GM12891 (cell line): Measurements from ENCODE around the gene WIZ.

Experiments used
- DNase-seq: peaks from one replicate; pipeline ENCODE4 v3.0.0; 2011; ENCODE audit warnings: low spot score; ENCODE audit not compliant: insufficient read length
- FAIRE-seq: peaks from 2 replicates; lab custom pipeline; 2011; peaks lifted over from hg19 to GRCh38; lab: Jason Lieb, UNC
- PAX5 ChIP-seq: IDR thresholded peaks from 2 replicates; pipeline ENCODE4 v1.6.1; 2011; ENCODE audit warnings: low read length, moderate library complexity, mild to moderate bottlenecking; ENCODE audit not compliant: insufficient read depth, severe bottlenecking
- POLR2A ChIP-seq: IDR thresholded peaks from 2 replicates; pipeline ENCODE4 v1.6.1; 2011; ENCODE audit warnings: low read depth, low read length, control low read depth
- POLR2AphosphoS5 ChIP-seq: IDR thresholded peaks from 2 replicates; pipeline ENCODE4 v1.6.1; 2011; ENCODE audit warnings: low read depth, low read length, control low read depth
- POU2F2 ChIP-seq: IDR thresholded peaks from 2 replicates; pipeline ENCODE4 v1.6.1; 2011; ENCODE audit warnings: low read depth, mild to moderate bottlenecking, control low read depth, low read length, moderate library complexity
- SPI1 ChIP-seq: IDR thresholded peaks from 2 replicates; pipeline ENCODE4 v1.6.1; 2011; ENCODE audit warnings: low read depth, low read length, control low read depth
- TAF1 ChIP-seq: IDR thresholded peaks from 2 replicates; pipeline ENCODE4 v1.6.1; 2011; ENCODE audit warnings: low read depth, low read length, control low read depth

Gene WIZ

DNA sequence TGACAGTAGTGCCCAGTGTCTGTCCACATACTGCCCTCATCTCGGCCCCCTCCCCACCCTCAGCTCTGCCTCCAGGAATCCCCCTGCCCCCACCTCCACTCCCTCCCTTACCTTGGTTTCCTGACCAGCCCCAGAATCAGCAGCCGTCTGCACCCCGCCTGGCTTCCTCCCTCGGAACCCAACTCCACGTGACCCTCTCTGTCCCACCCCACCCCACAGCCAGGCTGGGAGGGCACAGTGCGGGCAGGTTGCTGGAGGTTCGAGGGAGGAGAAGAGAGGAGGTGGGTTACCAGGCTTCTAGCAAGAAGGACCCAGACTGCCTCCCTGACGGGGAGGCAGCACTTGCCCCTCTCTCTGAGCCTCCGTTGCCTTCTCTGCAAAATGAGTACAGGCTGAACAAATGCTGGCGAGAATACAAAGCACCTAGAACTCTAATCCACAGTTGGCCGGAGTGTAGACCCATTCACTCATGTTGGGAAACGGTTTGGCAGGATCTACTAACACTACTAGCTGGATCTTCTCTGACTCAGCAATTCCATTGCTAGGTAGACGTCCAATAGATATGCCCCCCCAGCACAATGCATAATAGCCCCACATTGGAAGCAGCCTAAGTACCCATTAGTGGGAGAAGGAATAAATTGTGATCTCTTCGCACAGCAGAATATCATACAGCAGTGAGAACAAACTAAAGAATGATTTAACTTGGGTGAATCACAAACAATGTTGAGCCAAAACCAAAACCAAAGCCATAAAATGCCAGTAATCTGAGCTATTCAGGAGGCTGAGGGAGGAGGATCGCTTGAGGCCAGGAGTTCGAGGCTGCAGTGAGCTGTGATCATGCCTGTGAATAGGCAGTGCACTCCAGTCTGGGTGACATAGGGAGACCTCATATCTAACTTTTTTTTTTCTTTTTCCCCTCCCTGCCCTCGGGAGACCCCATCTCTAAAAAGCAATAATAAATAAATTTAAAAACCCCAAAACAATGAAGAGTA lies 14.9 kb upstream of the WIZ start, which contains the start of gene RASAL3:
Gene RASAL3, minus strand, starts transcription at position 151 of the 992 bp plus-strand sequence. CDS start 186 bp downstream, outside the sequence.
- DNase-seq = no peak
- FAIRE-seq = peak; percentile 98
- TF ChIP-seq POU2F2 (no peak), TAF1 (peak; percentile 33; the same call in 1 of the 2 replicates), SPI1 (peak; percentile 47), PAX5 (no peak), POLR2AphosphoS5 (no peak), POLR2A (no peak)

DNA sequence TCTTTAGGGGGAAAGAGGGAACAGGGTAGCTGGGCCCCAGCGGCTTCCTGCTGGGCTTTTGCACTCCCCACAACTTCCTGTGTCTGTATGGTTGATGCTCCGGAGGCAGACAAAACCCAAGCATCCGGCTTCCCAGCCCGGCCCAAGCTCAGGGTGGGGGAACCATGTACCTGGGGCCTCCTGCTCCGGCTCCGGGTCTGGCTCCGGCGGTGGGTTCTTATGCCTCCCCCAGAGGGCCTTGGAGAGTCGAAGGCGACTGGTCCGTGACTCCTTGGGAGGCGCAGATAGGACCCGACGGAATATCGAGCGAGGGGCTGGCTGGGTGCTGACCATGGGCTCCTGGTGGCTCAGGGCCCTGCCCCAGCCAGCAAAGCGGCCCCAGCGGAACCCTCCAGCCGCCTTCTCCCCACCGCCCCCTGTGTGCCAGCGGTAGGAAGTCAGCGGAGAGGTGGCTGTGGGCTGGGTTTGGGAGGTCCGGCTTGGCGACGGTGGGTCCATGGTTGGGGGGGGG lies 14.2 kb upstream of the WIZ start:
- FAIRE-seq (no peak), DNase-seq (peak; percentile 73)
- TF ChIP-seq POLR2AphosphoS5 = peak; percentile 61
- peak; percentile 84 for TF ChIP-seq POLR2A
- 0 out of 2 replicates have a peak, but pooled peaks have one; percentile 55 for TF ChIP-seq POU2F2
- peak; percentile 67 for TF ChIP-seq TAF1
- TF ChIP-seq PAX5 = no peak
- peak; percentile 49; the same call in 1 of the 2 replicates for TF ChIP-seq SPI1

DNA sequence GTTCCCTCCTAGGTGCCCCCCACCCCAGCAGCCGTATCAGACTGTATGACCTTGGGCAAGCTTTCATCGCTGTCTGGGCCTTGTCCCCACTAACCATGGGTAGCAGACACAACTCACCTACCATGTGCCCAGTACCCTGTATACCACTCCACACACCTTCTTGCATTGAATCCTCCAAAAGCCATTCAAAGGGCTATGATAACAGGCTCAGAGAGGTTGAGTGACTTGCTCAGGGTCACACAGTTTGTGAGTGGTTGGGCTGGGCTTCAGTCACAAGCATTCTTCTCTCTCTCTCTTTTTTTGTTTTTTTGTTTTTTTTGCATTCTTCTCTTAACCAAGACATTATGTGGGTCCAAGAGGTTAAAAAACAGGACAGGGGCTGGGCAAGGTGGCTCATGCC lies 11.9 kb upstream of the WIZ start:
- FAIRE-seq (no peak), DNase-seq (no peak)
- TF ChIP-seq POU2F2 (no peak), PAX5 (no peak), POLR2A (no peak), TAF1 (no peak), SPI1 (no peak), POLR2AphosphoS5 (no peak)

DNA sequence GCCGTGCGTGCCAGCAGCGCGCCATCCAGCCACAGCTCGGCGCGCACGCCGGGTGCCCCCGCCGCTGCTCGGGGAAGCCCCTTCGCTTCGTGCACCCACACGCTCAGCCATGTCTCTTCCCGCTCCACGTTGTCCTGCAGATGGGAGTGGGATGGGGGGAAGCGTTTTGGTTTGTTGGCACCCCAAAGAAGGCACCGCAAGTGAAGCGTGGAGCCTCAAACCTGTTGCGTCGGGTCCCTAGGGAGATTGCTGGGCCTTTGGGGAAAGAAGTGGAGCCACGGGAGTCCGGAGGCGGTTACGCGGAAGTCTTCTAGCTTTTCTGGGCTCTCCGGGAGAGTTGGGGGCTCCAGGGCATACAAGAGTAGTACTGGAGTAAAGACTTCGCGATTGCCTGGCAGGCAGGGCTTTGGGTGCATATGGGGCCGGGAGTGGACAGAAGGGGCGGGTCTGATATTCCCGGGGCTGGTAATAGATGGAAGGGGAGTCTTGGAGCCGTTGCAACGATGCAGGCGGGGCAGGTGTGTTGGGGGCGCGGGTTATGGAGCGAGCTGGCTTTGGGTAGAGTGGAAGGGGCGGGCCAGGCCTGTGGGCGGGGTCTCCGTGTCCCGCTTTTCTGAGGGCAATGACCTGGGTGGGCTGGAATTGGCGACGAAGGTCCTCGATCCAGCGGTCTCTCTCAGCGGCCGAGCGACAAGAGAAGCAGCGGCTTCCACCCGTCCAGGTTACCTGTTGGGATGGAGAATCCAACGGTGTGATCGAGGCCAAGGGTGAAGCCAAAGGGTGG lies 8.1 kb upstream of the WIZ start:
- DNase-seq (no peak), FAIRE-seq (no peak)
- TF ChIP-seq POLR2A (no peak), POU2F2 (no peak)

DNA sequence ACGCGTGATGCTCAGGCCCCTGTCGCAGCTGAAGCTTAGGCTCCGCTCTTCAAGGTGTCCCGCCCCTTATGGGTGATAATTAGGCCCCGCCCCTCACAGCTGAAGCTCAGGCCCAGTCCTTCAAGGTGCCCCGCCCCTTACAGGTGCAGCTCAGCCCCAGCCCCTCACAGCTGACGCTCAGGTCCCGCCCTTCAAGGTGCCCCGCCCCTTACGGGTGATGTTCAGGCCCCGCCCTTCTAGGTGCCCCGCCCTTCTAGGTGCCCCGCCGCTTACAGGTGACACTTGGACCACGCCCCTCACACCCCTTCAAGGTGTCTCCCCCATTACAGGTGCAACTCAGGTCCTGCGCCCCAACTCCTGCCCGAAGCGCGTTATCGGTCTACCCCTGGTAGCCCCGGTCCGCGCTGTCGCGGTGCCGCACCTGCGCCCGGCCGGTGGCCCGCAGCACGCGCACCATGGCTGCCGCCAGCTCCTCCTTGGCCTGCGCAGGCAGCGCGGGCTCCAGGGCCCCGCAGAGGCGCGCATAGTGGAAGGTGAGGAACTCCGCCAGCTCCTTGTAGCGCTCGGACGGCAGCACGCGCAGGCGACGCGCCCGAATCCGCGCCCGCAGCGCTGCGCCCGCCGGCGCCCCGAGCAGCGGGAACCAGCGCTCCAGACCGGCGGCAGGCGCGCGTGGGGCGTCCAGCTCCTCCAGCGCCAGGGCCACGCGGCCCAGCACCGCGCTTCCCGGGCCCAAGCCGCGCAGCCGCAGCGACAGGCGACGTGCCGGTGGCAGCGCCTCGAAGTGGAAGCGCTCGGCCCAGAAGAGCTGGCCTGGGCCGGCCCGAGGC lies 7.3 kb upstream of the WIZ start:
- DNase-seq (no peak), FAIRE-seq (no peak)
- TF ChIP-seq TAF1 = no peak
- no peak for TF ChIP-seq SPI1
- TF ChIP-seq PAX5 = no peak
- no peak for TF ChIP-seq POLR2AphosphoS5
- no peak for TF ChIP-seq POU2F2
- TF ChIP-seq POLR2A = no peak

DNA sequence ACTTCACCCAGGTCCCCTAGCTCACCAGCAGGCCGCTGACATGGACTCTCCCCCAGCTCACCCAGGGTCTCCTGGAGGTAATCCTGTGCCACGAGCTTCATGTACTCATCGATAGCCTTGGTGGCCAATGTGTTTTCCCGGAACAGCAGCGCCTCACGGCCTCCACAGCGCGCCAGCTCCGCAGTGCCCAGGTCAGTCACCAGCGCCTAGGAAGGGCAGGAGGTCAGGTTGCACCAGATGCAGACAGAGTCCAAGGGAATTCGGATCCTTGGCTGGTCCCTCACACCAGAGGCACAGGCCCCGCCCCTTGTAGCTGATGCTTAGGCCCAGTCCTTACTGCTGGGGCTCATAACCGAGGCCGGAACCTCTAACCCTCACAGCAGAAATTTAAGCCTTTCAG lies 6.7 kb upstream of the WIZ start:
- DNase-seq = no peak
- no peak for TF ChIP-seq POLR2A
- no peak for TF ChIP-seq PAX5
- no peak for TF ChIP-seq SPI1
- no peak for TF ChIP-seq POU2F2
- TF ChIP-seq POLR2AphosphoS5 = no peak
- TF ChIP-seq TAF1 = no peak
- no peak for FAIRE-seq

DNA sequence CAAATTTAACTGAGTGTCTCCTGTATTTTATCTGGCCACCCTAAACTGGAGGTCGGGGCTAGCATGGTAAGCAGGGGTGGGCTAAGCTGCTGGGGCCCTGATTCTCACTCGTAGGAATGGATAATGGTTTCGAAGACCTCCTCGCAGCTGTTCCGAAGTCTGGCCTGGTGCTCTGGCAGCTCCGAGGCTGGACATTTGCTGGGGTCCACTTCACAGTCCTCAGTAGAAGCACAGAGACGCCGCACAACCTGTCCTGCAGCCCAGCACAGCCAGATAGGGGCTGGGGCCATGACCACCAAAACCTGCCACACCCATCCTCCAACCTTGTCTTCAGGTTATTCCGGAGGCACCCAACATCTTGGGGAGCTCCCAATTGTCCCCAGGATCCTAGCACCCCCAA lies 6.2 kb upstream of the WIZ start:
- FAIRE-seq (no peak), DNase-seq (no peak)
- no peak for TF ChIP-seq POLR2A
- TF ChIP-seq TAF1 = no peak
- TF ChIP-seq POLR2AphosphoS5 = no peak

DNA sequence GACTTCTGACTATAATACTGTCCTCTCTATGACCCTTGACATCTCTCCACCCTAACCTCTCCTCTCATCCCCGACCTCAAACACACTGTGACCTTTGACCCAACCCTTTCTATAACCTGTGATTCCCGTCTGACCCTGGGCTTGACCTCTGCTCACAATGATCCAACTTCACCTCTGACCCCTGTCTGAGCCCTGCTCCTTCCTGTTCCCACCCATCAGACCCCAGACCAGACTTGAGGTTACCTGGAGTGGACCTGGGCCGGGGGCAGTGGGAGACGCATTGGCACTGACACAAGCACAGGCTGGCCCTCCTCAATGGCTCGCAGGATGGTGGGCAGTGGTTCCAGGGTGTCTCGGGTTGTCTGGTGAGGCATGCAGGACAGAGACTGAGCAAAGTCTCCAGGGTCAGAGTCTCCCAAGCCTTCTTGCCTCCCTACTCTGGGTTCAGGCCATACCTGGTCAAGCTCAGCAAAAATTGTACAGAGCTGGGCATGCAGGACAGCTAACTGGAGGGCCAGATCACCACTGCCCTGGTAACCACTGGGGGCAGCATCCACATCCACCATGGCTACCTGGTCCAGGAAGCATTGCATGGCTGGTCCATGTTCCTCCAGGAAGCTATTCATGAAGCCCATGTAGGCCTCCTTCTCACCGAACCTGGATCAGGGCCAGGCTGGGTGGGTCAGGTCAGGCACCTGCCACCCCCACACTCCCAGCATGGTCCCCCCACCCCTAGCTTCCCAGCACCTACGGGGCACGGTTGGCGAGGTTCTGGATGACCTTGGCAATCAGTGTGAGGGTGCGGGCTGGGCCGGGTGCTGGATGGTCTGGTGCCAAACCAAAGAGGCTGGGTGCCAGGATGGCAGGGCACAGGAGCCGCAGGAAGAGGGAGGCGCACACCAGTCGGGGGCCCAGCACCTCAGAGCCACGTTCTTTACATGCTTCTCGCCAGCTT lies 4.4 kb upstream of the WIZ start:
- FAIRE-seq = no peak
- no peak for TF ChIP-seq POLR2A
- no peak for TF ChIP-seq POU2F2
- TF ChIP-seq POLR2AphosphoS5 = no peak
- TF ChIP-seq SPI1 = no peak
- no peak for TF ChIP-seq PAX5
- no peak for TF ChIP-seq TAF1
- no peak for DNase-seq
